G401 (cell line): ENCODE measurements around the gene PTPRR. TPM values are rescaled to one million over a fixed set of nuclear protein-coding genes. Genes with fewer than 3 reads are reported as not detected.
A peak's percentile ranks its signal among the peaks of the same experiment; 100 is the strongest.

Source experiments
- DNase-seq: peaks from one replicate; pipeline ENCODE4 v3.0.0-alpha.2; 2015; ENCODE audit warnings: low spot score
- in situ Hi-C: cut with HindIII; loops from 2 replicates; pipeline ENCODE4 v1.10.0; 2016; ENCODE audit warnings: low sequenced_read_pairs, mixed read lengths
- total RNA-seq: library from RNA; depleted of rRNA; stranded (reverse); fragments of >200 nt; shearing (Covaris generic); gene quantifications from 2 replicates; pipeline ENCODE4 v1.2.3, GENCODE V29; 2014; rRNA removed

PTPRR gene
- total RNA-seq, 1 experiment from 2014 or later, result not detected

DNA sequence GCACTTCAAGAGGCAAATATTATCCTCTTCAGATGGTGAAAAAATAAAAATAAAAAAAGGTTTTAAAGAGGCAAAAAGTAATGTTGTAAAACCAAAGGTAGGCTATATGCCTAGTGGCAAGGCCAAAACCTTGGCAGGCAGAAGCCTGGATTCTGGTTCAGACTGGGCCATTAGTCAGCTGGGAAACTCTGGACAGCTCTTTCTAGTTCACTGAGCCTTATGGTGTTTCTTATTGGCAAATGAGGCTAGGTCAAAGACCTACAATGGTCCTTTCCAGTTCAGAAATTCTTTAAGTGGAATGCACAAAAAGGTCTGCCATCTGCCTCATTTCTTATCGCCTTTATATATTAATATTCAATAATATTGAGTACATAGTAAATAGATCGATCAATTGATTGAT, 327.9 kb downstream of the PTPRR start:
- in situ Hi-C loops, result no loop called here
- DNase-seq, result no peak

DNA sequence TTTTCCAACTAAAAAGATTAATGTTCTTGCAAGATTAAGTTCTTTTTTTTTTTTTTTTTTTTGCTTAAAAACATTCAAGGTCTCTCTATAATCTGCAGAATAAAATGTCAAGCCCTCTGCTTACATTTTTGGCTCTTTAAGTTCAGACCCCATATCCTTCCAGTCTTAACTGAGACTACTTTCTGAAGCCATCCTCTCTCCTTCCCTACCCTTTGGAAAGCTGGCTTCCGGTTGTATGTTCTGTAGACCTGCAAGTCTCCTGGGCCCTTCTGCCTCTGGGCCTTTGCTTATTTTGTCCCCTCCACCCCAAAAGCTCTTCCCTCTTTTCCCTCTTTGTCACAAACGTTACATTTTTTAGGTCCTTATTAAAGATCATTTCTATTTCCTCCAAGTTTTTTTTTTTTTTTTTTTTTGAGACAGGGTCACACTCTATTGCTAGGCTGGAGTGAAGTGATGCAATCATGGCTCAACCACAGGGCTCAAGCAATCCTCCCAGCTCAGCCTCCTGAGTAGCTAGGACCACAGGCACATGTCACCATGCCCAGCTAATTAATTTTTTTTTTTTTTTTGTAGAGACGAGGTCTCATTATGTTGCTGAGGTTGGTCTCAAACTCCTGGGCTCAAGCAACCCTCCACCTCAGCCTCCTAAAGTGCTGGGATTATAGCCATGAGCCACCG, 329.9 kb downstream of the PTPRR start:
- DNase-seq, result no peak
- in situ Hi-C loops, result no loop called here

GRCh38 chr12:70590051-70590450, 330.5 kb downstream of the PTPRR start:
- in situ Hi-C loops, result no loop called here
- peak; percentile 46 for DNase-seq

Other genes with a start within 250 kb of the PTPRR start
- not detected in 2 replicates for gene TSPAN8, start 237.3 kb upstream of the PTPRR start, total RNA-seq